NCI-H2227 (cell line): ENCODE measurements around the gene GMIP.
"Not testable (repeated sequence)": the region's sequence is repeated elsewhere in the genome, so short reads cannot be mapped to it uniquely, and the experiment has no call there.

ENCODE experiments used
- DNase-seq: peaks from one replicate; lab custom pipeline; 2025; ENCODE audit not compliant: unreplicated experiment; lab: John Stamatoyannopoulos, UW

The GMIP gene

DNA sequence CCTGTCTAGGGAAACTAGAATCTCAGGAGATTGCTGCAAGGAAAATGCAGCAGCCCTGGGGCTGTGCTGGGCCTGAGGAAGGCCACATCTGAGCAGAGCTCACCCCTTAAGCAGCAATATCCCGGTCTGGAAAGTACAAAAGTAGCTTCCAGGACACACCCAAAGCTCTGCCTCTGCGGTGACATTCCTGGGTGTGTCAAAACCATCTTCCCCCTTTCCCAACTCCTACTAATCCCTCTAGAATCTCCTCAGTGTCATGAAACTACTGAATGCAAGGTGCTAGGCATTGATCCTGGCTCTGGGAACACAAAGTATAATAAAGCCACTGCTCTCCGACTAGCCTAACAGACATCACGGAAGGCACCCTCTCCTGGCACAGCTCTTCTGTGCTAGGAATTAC, 30.0 kb downstream of the GMIP start:
- DNase-seq = no peak

DNA sequence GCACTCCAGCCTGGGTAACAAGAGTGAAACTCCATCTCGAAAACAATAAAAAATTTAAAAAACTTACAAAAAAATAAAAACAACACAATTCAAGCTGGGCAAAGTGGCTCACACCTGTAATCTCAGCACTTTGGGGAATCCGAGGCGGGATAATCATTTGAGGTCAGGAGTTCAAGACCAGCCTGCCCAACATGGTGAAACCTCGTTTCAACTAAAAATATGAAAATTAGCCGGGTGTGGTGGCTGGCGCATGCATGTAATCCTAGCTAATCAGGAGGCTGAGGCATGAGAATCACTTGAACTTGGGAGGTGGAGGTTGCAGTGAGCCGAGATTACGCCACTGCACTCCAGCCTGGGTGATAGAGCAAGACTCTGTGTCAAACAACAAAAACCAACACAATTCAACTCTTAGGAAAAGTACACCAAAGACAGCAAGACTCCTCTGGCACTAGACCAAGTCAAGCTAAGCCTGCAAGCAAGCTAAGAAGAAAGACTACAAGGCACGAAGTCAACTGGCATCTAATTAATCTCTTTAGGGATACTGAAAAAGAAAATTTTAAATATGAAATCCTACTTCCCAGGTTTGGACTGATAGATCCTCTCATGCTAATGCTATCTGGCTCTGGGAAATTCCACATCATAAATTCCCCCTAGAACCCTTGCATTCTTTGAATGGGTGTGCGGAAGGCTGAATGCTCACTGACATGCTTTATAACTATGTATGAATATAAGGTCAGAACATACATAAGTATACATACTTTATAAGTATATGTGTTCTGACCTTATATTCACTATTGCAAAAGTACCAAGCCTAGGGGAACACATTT, 32.9 kb downstream of the GMIP start:
- no peak for DNase-seq

DNA sequence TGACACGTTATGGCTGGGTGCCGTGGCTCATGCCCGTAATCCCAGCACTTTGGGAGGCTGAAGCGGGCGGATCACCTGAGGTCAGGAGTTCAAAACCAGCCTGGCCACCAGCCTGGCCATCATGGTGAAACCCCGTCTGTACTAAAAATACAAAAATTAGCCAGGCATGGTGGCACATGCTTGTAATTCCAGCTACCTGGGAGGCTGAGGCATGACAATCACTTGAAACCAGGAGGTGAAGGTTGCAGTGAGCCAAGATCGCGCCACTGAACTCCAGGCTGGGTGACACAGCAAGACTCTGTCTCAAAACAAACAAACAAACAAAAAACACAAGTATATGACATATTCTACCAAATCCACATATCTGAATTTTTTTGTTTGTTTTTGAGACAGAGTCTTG, 36.8 kb downstream of the GMIP start:
- DNase-seq = not testable (repeated sequence)

DNA sequence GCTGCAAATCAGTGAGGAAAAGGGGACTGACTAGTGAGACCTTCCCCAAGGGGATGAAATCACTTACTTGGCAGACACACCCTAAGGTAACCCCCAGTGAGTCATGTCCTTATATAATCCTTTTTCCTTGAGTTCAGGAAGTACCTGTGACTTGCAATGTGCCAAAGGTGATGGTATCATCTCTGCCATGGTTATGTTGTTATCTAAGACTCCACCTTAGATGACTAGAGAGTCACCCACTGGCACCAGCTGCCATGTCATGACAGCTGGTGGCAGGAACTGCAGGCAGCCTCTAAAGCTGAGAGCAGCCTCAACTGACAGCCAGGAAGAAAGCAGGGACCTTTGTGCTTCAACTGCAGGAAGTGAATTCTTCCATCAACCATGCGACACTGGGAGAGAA, 37.4 kb downstream of the GMIP start:
- DNase-seq = no peak

DNA sequence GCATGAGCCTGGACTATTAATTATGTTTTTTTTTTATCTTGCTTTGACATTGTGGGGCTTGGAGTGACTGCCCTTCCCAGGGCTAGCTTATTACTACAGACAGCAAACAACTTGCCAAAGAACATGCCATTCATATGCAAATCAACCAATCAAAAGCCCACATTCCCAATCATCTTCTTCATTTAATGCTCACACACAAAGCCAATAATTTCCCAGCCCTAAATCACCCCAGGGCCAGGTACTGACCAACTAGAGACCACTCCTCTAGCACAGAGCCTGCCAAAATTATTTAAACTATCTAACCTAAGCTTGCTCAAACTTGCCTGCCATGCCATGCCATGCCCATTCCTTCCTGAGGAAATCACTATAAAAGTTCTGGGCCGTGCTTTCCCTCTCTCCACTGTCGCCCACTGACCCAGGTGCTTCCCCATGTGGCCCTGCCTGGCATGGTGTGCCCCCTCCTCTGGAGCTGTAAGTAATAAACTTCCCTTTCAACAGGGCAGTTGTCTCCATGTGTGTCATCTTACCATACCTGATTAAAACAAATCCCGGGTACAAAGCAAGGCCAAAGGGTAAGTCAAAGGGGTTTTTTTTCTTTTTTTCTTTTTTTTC, 40.6 kb downstream of the GMIP start:
- no peak for DNase-seq

DNA sequence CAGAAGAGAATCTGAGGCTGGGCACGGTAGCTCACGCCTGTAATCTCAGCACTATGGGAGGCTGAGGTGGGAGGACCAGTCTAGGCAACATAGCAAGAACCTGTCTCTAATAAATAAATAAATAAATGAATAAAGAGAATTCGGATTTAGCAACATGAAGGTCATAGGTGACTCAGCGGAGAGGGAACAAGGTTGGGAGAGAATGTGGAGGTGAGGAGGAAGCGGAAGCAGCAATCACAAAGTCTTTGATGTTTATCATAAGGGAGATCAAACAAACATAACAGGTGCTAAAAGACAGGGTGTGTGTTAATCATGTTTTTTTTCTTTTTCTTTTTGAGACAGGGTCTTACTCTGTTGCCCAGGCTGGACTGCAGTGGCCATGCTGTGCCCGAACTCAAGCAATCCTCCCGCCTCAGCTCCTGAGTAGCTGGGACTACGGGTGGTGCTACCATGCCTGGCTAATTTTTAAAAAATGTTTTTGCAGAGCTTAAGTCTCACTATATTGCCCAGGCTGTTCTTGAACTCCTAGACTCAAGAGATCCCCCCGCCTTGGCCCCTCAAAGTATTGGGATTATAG, 41.2 kb downstream of the GMIP start:
- DNase-seq = no peak

- no peak for DNase-seq
These were observed 42.6 kb downstream of the GMIP start for GRCh38 chr19:19600793-19601330.

- DNase-seq = not testable (repeated sequence)
These were observed 44.6 kb downstream of the GMIP start for GRCh38 chr19:19598728-19599451.

DNA sequence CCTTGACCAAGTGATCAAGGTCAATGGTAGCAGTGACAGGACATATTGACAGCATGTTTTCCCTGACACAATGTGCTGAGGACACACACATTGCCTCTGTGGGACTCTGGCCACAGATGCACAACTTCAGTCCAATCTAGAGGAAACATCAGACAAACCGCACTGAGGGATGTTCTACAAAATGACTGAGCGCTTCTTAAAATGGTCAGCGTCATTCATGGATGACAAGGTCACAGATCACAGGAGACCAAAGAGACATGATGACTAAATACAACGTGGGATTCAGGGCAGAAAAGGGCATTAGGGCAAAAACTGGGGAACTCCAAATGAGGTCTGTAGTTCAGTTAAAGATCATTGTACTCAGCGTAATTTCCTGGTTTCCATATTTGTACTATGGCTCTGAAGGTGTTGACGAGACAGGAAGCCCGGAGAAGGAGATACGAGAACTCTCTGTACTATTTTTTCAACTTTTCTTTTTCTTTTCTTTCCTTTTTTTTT, 45.6 kb downstream of the GMIP start:
- no peak for DNase-seq

- DNase-seq = no peak
These were observed 48.2 kb downstream of the GMIP start for GRCh38 chr19:19595171-19595701.

GRCh38 chr19:19594381-19594780, 49.1 kb downstream of the GMIP start:
- DNase-seq = no peak

- no peak for DNase-seq
These were observed 50.8 kb downstream of the GMIP start for GRCh38 chr19:19592690-19593089.

GRCh38 chr19:19591133-19591825, 52.2 kb downstream of the GMIP start:
- DNase-seq = no peak

- no peak for DNase-seq
These were observed 54.9 kb downstream of the GMIP start for GRCh38 chr19:19588546-19588945.

GRCh38 chr19:19587771-19588170, 55.7 kb downstream of the GMIP start:
- DNase-seq = no peak

GRCh38 chr19:19584356-19584755, 59.1 kb downstream of the GMIP start:
- DNase-seq = no peak

DNA sequence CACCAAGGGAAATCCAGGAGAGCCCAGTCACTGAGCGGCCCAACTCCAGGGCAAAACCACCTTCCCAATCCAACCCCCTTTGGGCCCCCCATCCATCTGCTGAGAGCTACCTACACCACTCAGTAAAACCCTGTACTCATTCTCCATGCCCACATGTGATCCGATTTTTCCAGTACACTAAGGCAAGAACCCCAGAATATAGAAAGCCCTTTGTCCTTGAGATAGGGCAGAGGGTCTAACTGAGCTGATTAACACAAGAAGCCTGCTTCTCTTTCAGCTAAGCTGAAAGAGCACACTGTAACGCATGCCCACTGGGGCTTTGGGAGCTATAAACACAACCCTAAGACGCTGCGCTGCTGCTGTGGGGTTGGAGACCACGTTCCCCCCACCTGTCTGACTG, 61.0 kb downstream of the GMIP start:
- DNase-seq = no peak

DNA sequence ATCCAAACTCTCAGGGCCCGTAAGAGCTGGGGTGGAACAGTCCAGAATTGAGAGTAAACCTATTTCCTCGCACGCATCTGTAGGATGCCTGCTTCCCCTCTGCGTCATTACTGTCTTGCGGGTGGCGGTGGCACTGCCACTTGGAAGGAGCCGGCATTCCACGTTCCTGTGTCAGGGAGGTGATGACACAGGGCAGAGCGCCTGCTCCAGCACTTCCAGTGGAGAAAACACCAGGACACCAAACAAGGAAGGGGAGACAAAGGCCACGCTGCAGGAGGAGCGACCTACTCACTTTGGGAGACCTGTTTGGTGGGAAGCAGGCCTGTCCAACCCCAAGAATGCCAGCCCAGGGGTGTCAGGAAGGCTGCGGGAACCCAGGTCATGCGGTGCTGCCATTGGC, 62.1 kb downstream of the GMIP start:
- no peak for DNase-seq

- DNase-seq = no peak
These were observed 63.0 kb downstream of the GMIP start for GRCh38 chr19:19580418-19580817.
